Measurements from ENCODE around the gene SPDYE16.
A peak's percentile ranks its signal among the peaks of the same experiment; 100 is the strongest.
"Not testable (repeated sequence)": the region's sequence is repeated elsewhere in the genome, so short reads cannot be mapped to it uniquely, and the experiment has no call there.

The SPDYE16 gene

GRCh38 chr7:76543197-76543596 lies at the start of gene SPDYE16:
Gene SPDYE16 (minus strand): TSS chr7:76543297. CDS start chr7:76541459, 1,838 bp downstream.
- DNase-seq (ENCODE audit: low read depth in 3 of 3): not testable (repeated sequence)

GRCh38 chr7:76592694-76593093 lies 49.6 kb upstream of the SPDYE16 start:
- not testable (repeated sequence) for DNase-seq (ENCODE audit: low read depth in 3 of 3)

GRCh38 chr7:76591602-76592304 lies 48.7 kb upstream of the SPDYE16 start:
- DNase-seq (ENCODE audit: low read depth in 3 of 3): not testable (repeated sequence)

- DNase-seq (ENCODE audit: low read depth in 3 of 3): not testable (repeated sequence)
Measured at GRCh38 chr7:76591033-76591432, 47.9 kb upstream of the SPDYE16 start.

GRCh38 chr7:76588586-76588985 lies 45.5 kb upstream of the SPDYE16 start:
- DNase-seq (ENCODE audit: low read depth in 3 of 3): not testable (repeated sequence)

- DNase-seq (ENCODE audit: low read depth in 3 of 3): not testable (repeated sequence)
Measured at GRCh38 chr7:76586585-76587315, 43.7 kb upstream of the SPDYE16 start.

- not testable (repeated sequence) for DNase-seq (ENCODE audit: low read depth in 3 of 3)
Measured at GRCh38 chr7:76583636-76584281, 40.7 kb upstream of the SPDYE16 start.

GRCh38 chr7:76582848-76583631 lies 39.9 kb upstream of the SPDYE16 start:
- peak in 1 of 3 donors; percentile 7 for DNase-seq (ENCODE audit: low read depth in 3 of 3)

GRCh38 chr7:76575919-76576655 lies 33.0 kb upstream of the SPDYE16 start:
- DNase-seq (ENCODE audit: low read depth in 3 of 3): not testable (repeated sequence)

GRCh38 chr7:76575431-76575830 lies 32.3 kb upstream of the SPDYE16 start:
- not testable (repeated sequence) for DNase-seq (ENCODE audit: low read depth in 3 of 3)

- DNase-seq (ENCODE audit: low read depth in 3 of 3): not testable (repeated sequence)
Measured at GRCh38 chr7:76572296-76572695, 29.2 kb upstream of the SPDYE16 start.

- not testable (repeated sequence) for DNase-seq (ENCODE audit: low read depth in 3 of 3)
Measured at GRCh38 chr7:76570324-76570775, 27.3 kb upstream of the SPDYE16 start.

- DNase-seq (ENCODE audit: low read depth in 3 of 3): not testable (repeated sequence)
Measured at GRCh38 chr7:76568742-76569141, 25.6 kb upstream of the SPDYE16 start.

GRCh38 chr7:76567753-76568152 lies 24.7 kb upstream of the SPDYE16 start:
- DNase-seq (ENCODE audit: low read depth in 3 of 3): not testable (repeated sequence)

GRCh38 chr7:76567311-76567710 lies 24.2 kb upstream of the SPDYE16 start:
- not testable (repeated sequence) for DNase-seq (ENCODE audit: low read depth in 3 of 3)

- DNase-seq (ENCODE audit: low read depth in 3 of 3): not testable (repeated sequence)
Measured at GRCh38 chr7:76565001-76565400, 21.9 kb upstream of the SPDYE16 start.

GRCh38 chr7:76561342-76561741 lies 18.2 kb upstream of the SPDYE16 start:
- not testable (repeated sequence) for DNase-seq (ENCODE audit: low read depth in 3 of 3)

- not testable (repeated sequence) for DNase-seq (ENCODE audit: low read depth in 3 of 3)
Measured at GRCh38 chr7:76560157-76560556, 17.1 kb upstream of the SPDYE16 start.

GRCh38 chr7:76559685-76560084 lies 16.6 kb upstream of the SPDYE16 start:
- DNase-seq (ENCODE audit: low read depth in 3 of 3): not testable (repeated sequence)

GRCh38 chr7:76551992-76552391 lies 8.9 kb upstream of the SPDYE16 start:
- DNase-seq (ENCODE audit: low read depth in 3 of 3): not testable (repeated sequence)

GRCh38 chr7:76549855-76550248 lies 6.8 kb upstream of the SPDYE16 start:
- DNase-seq (ENCODE audit: low read depth in 3 of 3): not testable (repeated sequence)
